Measurements from ENCODE around the gene EMC10.

The EMC10 gene

DNA sequence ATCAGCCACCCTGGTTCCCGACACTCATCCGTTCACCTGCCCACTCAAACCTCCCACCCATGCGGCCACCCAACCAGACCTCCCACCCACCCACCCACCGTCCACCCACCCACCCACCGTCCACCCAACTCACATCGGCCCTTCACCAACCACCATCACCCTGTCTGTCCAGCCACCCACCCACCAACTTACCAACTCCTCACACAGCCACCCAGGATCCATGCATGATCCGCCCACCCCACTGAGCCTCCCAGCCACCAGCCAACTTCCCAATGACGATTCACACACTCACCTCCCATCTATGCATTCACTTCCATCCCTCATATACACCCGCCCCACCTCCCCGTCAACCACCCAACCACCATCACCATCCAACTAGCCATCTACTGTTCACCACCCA lies 30.4 kb downstream of the EMC10 start:
- no peak for TF ChIP-seq CTCF (IDR thresholded peaks at IDR 0.05; ENCODE audit: insufficient read depth, low read depth, low read length, missing control alignments)
- DNase-seq (ENCODE audit: low read depth): no peak
- no peak overlapping the region for H3K4me3 ChIP-seq (ENCODE audit: low read depth, low read length)

- H3K4me3 ChIP-seq (ENCODE audit: low read depth, low read length): no peak overlapping the region
- no peak for DNase-seq (ENCODE audit: low read depth)
- TF ChIP-seq CTCF (IDR thresholded peaks at IDR 0.05; ENCODE audit: insufficient read depth, low read depth, low read length, missing control alignments): no peak
These were observed 31.1 kb downstream of the EMC10 start for GRCh38 chr19:50507376-50507775.

GRCh38 chr19:50508843-50509190 lies 32.5 kb downstream of the EMC10 start:
- no peak for DNase-seq (ENCODE audit: low read depth)
- no peak overlapping the region for H3K4me3 ChIP-seq (ENCODE audit: low read depth, low read length)
- no peak for TF ChIP-seq CTCF (IDR thresholded peaks at IDR 0.05; ENCODE audit: insufficient read depth, low read depth, low read length, missing control alignments)

DNA sequence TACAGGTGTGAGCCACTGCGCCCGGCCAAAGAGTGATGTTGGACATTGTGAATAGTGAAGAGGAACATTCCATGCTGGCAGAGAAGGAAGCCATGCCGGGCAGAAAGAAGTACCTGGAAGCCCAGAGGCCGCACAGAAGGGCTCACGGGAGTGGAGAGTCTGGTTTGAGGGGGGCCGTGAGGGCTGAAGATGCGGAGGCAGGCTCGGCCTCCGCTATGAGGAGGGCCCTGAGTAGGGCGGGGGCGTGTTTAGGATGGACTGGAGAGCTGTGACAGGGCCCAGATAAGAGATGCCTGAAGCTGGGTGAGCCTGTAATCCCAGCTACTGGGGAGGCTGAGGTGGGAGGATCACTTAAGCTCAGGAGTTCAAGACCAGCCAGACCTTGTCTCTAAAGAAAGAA lies 33.1 kb downstream of the EMC10 start:
- DNase-seq (ENCODE audit: low read depth): no peak
- H3K4me3 ChIP-seq (ENCODE audit: low read depth, low read length): no peak overlapping the region
- no peak for TF ChIP-seq CTCF (IDR thresholded peaks at IDR 0.05; ENCODE audit: insufficient read depth, low read depth, low read length, missing control alignments)

DNA sequence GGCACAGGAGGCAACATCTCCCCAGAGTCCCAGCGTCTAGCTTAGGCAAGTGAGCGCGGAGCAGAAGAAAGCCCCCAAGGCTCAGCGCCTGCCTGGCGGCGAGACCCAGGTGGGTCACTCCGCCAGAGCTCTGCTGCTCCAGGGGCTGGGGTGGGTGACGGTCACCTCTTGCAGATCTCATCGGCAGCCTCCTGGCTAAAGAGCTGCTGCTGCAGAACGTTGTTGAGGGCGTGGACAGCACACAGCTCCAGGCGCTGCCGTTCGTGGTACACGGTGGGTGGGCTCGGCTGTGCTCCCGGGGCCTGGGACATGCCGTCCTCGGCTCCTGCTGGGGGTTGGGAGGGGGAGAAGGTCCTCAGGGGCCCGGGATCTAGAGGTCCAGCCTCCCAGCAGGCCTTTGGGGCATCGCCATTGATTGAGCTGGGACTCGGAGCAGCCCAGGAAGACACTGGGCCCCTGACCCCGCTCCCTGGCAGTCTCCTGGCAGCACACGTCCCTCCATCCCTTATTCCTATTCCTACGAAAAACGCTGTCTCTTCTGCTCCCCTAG lies 33.9 kb downstream of the EMC10 start:
- no peak for DNase-seq (ENCODE audit: low read depth)
- peak overlapping the region; percentile 95 for H3K4me3 ChIP-seq (ENCODE audit: low read depth, low read length)
- TF ChIP-seq CTCF (IDR thresholded peaks at IDR 0.05; ENCODE audit: insufficient read depth, low read depth, low read length, missing control alignments): no peak

DNA sequence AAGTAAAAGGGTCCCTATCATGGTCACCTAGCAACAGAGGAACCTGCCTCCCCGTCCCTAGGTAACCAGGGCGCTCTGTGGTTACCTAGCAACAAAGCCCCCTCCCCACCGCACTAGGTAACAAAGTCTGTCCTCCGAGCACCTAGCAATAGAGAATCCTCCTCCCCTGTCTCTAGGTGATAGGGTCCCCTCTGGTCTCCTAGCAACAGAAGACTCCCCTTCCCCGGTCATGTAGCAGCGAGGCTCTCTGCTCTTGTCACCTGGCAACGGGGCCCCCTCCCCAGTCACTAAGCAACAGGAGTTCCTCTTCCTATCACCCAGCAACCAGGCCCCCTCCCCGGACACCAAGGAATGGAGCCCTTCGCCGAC lies 34.4 kb downstream of the EMC10 start:
- DNase-seq (ENCODE audit: low read depth): no peak
- no peak for TF ChIP-seq CTCF (IDR thresholded peaks at IDR 0.05; ENCODE audit: insufficient read depth, low read depth, low read length, missing control alignments)
- H3K4me3 ChIP-seq (ENCODE audit: low read depth, low read length): peak overlapping the region; percentile 95

DNA sequence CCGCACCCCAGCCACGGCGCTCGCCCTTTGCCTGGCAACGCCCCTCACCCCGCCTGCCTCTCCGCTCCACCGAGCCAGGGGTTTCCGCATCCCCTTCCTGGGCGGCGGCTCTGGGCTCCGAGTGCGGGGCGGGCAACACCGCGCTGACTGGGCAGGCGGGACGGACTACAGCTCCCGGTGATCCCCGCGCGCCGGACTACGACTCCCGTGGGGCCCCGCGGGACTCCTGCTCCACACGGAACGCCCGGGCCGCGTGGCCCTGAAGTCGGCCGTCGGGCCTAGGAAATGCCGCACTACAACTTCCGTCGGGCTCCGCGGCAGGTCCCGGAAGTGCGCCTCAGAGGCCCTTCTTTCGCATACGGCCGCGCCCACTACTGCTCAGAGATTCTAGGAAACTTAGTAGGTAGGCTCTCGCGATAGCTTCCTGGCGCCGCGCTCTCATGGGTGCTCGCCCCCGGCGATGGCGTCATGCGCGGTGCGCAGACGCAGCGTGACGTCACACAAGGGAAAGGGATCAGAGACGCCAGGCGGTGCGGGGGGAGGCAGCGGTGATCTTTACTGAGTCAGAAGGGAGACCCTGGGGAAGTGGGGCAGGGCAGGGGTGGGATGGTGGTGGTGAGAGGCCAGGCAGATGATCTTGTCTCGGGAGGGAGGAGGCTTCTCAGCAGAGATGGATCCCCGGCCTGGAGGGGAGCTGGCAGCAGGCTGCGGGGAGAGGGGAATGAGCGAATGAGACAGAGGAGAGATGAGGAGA lies 34.9 kb downstream of the EMC10 start, which contains the start of gene JOSD2:
TSS of gene JOSD2 (minus strand) at position 123 of the 754 bp plus-strand sequence. CDS start 760 bp downstream, outside the sequence.
- peak within 1 kb of the TSS; percentile 95 for H3K4me3 ChIP-seq (ENCODE audit: low read depth, low read length)
- DNase-seq (ENCODE audit: low read depth): peak; percentile 100
- TF ChIP-seq CTCF (IDR thresholded peaks at IDR 0.05; ENCODE audit: insufficient read depth, low read depth, low read length, missing control alignments): no peak

All from GM12865 (cell line).